ENCODE data around the gene CDYL. TPM values are rescaled to one million over a fixed set of nuclear protein-coding genes. Genes with fewer than 3 reads are reported as not detected.

Gene CDYL
- polyA plus RNA-seq, 1 of the 3 experiments (the other 2 are of a cell fraction) = 13.3 TPM

- Histone ChIP-seq H3K9me3 (peaks cover 6% of the 10 kb centered on the region; the same call in 1 of the 2 replicates), H3K4me2 (no peak overlapping the region), H4K20me1 (ENCODE audit: insufficient read depth) (no peaks in the 10 kb centered on the region), H3K9me2 (no peaks in the 10 kb centered on the region), H2AFZ (ENCODE audit: low read depth) (no peak overlapping the region), H3F3A (replicated peaks; ENCODE audit: insufficient read depth) (no peaks in the 10 kb centered on the region), H3K4me1 (ENCODE audit: control insufficient read depth in 1 of 2, insufficient read depth in 2 of 2, low read depth in 1 of 2, low read length in 1 of 2) (peaks cover 0 to 11% of the 10 kb centered on the region in 2 experiments; a peak in 1 of 4 replicates), H3K9ac (no peak overlapping the region), H3K27me3 (ENCODE audit: insufficient read depth) (no peaks in the 10 kb centered on the region), H3K36me3 (replicated peaks in 1 of 2; ENCODE audit: control insufficient read depth in 1 of 2, insufficient read depth in 2 of 2, low read length in 1 of 2) (no peaks in the 10 kb centered on the region), H3K4me3 (ENCODE audit: low read depth in 2 of 2, low read length in 1 of 2) (no peak overlapping the region), H3K79me2 (ENCODE audit: insufficient read depth) (no peaks in the 10 kb centered on the region), H3K27ac (ENCODE audit: low read depth in 2 of 2, low read length in 1 of 2) (no peak overlapping the region)
- 46% methylated on average over 3 of the region's 3 CpGs for WGBS (ENCODE audit: low lambda C conversion rate)
- no peak for DNase-seq
- POLR2A ChIA-PET = no interaction called here
- CTCF ChIA-PET = no interaction called here
- no peak for TF ChIP-seq SMC3 (IDR thresholded peaks at IDR 0.05; ENCODE audit: low read depth, low read length)
- TF ChIP-seq ZBTB33 (IDR thresholded peaks at IDR 0.05; ENCODE audit: borderline replicate concordance, low read depth) = no peak
- TF ChIP-seq USF1 (IDR thresholded peaks at IDR 0.05; ENCODE audit: borderline replicate concordance, low read depth) = no peak
- TF ChIP-seq REST (IDR thresholded peaks at IDR 0.05; ENCODE audit: low read depth, low read length) = no peak
- no peak for TF ChIP-seq SIN3A (IDR thresholded peaks at IDR 0.05; ENCODE audit: borderline replicate concordance, low read depth, low read length)
- TF ChIP-seq EP300 (IDR thresholded peaks at IDR 0.05; ENCODE audit: borderline replicate concordance in 1 of 2, low read depth in 1 of 2, low read length in 1 of 2) = no peak
- no peak for TF ChIP-seq CTCF (IDR thresholded peaks at IDR 0.05)
- no peak for TF ChIP-seq MAX (IDR thresholded peaks at IDR 0.05; ENCODE audit: low read depth)
- TF ChIP-seq YY1 (IDR thresholded peaks at IDR 0.05; ENCODE audit: low read depth) = no peak
- no peak for TF ChIP-seq MEF2A (IDR thresholded peaks at IDR 0.05; ENCODE audit: borderline replicate concordance, low read depth)
- TF ChIP-seq USF2 (IDR thresholded peaks at IDR 0.05; ENCODE audit: borderline replicate concordance, low read depth, low read length) = no peak
- TF ChIP-seq RXRA (IDR thresholded peaks at IDR 0.05; ENCODE audit: borderline replicate concordance, low read depth) = no peak
- no peak for TF ChIP-seq CHD2 (IDR thresholded peaks at IDR 0.05; ENCODE audit: low read length, partially characterized antibody)
- no peak for TF ChIP-seq FOXJ3 (CRISPR knock-in tag; IDR thresholded peaks at IDR 0.05)
- no peak for TF ChIP-seq TCF12 (IDR thresholded peaks at IDR 0.05)
- no peak for TF ChIP-seq POLR2AphosphoS5 (IDR thresholded peaks at IDR 0.05; ENCODE audit: low read depth, low read length)
- TF ChIP-seq FOXM1 (IDR thresholded peaks at IDR 0.05; ENCODE audit: low read depth) = no peak
Measured at GRCh38 chr6:4979426-4979825, 203.2 kb downstream of the CDYL start.
